DND-41 (cell line): ENCODE results near the gene EPS8L1.

Experiments
- ATAC-seq: fragments of 200-7000 bp; cut with Tn5 transposase; 3 replicates; pipeline ENCODE4 v1.9.1; 2021; ENCODE audit warnings: low read depth; ENCODE audit not compliant: insufficient read depth
- DNase-seq: peaks from one replicate; pipeline ENCODE4 v3.0.0-alpha.2; 2020
- H2AFZ ChIP-seq: 2 replicates; pipeline ENCODE4 v1.6.0; 2012; ENCODE audit warnings: low read depth, low read length
- H3K27ac ChIP-seq: 2 replicates; pipeline ENCODE4 v1.5.1; 2012; ENCODE audit warnings: low read length, inconsistent platforms
- H3K27me3 ChIP-seq: fragments of 200-600 bp; sonication (generic); 2 replicates; pipeline ENCODE4 v1.6.0; 2012; ENCODE audit warnings: low read length, mild to moderate bottlenecking, inconsistent platforms; ENCODE audit not compliant: insufficient read depth, poor library complexity
- H3K36me3 ChIP-seq: 2 replicates; pipeline ENCODE4 v1.5.1; 2012; ENCODE audit warnings: low read length, inconsistent platforms; ENCODE audit not compliant: insufficient read depth
- H3K4me1 ChIP-seq: 2 replicates; pipeline ENCODE4 v1.5.1; 2012; ENCODE audit warnings: mild to moderate bottlenecking, low read length; ENCODE audit not compliant: insufficient read depth
- H3K4me2 ChIP-seq: 2 replicates; pipeline ENCODE4 v1.6.0; 2012; ENCODE audit warnings: mild to moderate bottlenecking, moderate library complexity, low read length, inconsistent platforms; ENCODE audit not compliant: insufficient read depth
- H3K4me3 ChIP-seq, 2 experiments: fragments of 200-600 bp in 1 of 2; shearing (Covaris generic) in 1 of 2; 2 replicates each; pipeline ENCODE4 v1.5.1; 2012 to 2016; ENCODE audit warnings: inconsistent platforms in 2 of 2, low read length in 2 of 2, mild to moderate bottlenecking in 2 of 2, low read depth in 1 of 2, moderate library complexity in 1 of 2
- H3K79me2 ChIP-seq: 2 replicates; pipeline ENCODE4 v1.6.0; 2012; ENCODE audit warnings: low read length, inconsistent platforms; ENCODE audit not compliant: insufficient read depth
- H3K9ac ChIP-seq: 2 replicates; pipeline ENCODE4 v1.6.0; 2012; ENCODE audit warnings: low read depth, mild to moderate bottlenecking, inconsistent platforms, low read length, moderate library complexity
- H3K9me3 ChIP-seq: 2 replicates; pipeline ENCODE4 v1.5.1; 2012; ENCODE audit warnings: low read length, moderate library complexity, mild to moderate bottlenecking, inconsistent platforms; ENCODE audit not compliant: insufficient read depth, severe bottlenecking
- H4K20me1 ChIP-seq: 2 replicates; pipeline ENCODE4 v1.6.0; 2012; ENCODE audit warnings: low read length; ENCODE audit not compliant: insufficient read depth
- CTCF ChIP-seq: IDR thresholded peaks from 2 replicates; pipeline ENCODE4 v1.5.1; 2012; ENCODE audit warnings: borderline replicate concordance, low read length, moderate library complexity, mild to moderate bottlenecking; ENCODE audit not compliant: poor library complexity, severe bottlenecking; ENCODE audit errors: extremely low read depth
- EZH2 ChIP-seq: IDR thresholded peaks from 3 replicates; pipeline ENCODE4 v1.6.1; 2012; ENCODE audit warnings: borderline replicate concordance, low read depth, mild to moderate bottlenecking, moderate library complexity, low read length, inconsistent platforms; ENCODE audit not compliant: severe bottlenecking

The EPS8L1 gene

GRCh38 chr19:55095260-55096060 lies 19.8 kb downstream of the EPS8L1 start:
- Histone ChIP-seq H3K27me3 (no peaks in the 10 kb centered on the region), H3K4me2 (no peak overlapping the region), H4K20me1 (peaks cover 23% of the 10 kb centered on the region), H3K79me2 (peaks cover 5% of the 10 kb centered on the region; the same call in 1 of the 2 replicates), H3K9me3 (no peaks in the 10 kb centered on the region), H3K4me3 (no peak overlapping the region), H3K27ac (no peak overlapping the region), H2AFZ (no peak overlapping the region), H3K36me3 (peaks cover 64% of the 10 kb centered on the region), H3K9ac (no peak overlapping the region), H3K4me1 (no peaks in the 10 kb centered on the region)
- TF ChIP-seq EZH2 = no peak
- TF ChIP-seq CTCF = no peak
- peak; percentile 44; the same call in 2 of the 3 replicates for ATAC-seq
- DNase-seq = no peak

DNA sequence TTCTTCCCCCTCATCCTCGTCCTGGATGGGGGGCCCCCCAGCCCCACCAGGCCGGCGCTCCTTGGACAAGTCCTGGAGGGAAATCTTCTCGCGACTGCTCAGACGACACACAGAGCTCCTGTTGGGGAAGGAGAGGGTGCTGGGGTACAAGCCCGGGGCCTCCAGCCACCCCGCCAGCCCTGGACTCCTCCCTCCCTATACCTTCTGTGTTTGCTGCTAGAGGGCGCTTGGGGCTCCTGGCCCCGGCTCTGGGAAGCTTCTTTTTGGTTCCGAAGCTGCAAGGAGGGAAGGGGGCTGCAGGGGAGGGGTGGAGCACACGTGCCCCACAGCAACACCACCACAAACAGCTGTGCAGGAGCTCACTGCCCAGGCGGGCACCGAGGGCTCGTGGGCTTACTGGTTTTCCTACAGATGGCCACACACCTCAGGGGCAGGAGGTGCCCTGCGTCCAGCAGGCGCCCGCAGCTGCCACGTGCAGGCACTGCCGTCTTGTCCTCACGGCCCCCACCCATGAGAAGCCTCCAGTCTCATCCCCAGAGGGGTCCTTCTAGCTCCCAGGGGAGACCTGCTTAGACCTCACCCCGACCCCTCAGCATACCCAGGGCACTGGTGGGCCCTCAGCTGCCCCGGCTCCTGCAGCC lies 20.5 kb downstream of the EPS8L1 start:
- Histone ChIP-seq H3K79me2 (peaks cover 5% of the 10 kb centered on the region; the same call in 1 of the 2 replicates), H3K9ac (no peak overlapping the region), H3K36me3 (peaks cover 61% of the 10 kb centered on the region), H4K20me1 (peaks cover 23% of the 10 kb centered on the region), H3K4me1 (no peaks in the 10 kb centered on the region), H2AFZ (no peak overlapping the region), H3K27me3 (no peaks in the 10 kb centered on the region), H3K4me2 (no peak overlapping the region), H3K9me3 (no peaks in the 10 kb centered on the region), H3K27ac (no peak overlapping the region), H3K4me3 (no peak overlapping the region)
- ATAC-seq (peak; percentile 28; the same call in 1 of the 3 replicates), DNase-seq (no peak)
- TF ChIP-seq EZH2 = no peak
- no peak for TF ChIP-seq CTCF

GRCh38 chr19:55097864-55098715 lies 22.4 kb downstream of the EPS8L1 start:
- Histone ChIP-seq H4K20me1 (peaks cover 28% of the 10 kb centered on the region), H3K4me1 (no peaks in the 10 kb centered on the region), H3K9me3 (no peaks in the 10 kb centered on the region), H3K4me3 (no peak overlapping the region), H3K27ac (no peak overlapping the region), H2AFZ (no peak overlapping the region), H3K27me3 (no peaks in the 10 kb centered on the region), H3K79me2 (peaks cover 5% of the 10 kb centered on the region; the same call in 1 of the 2 replicates), H3K9ac (no peak overlapping the region), H3K4me2 (no peak overlapping the region), H3K36me3 (peaks cover 62% of the 10 kb centered on the region)
- ATAC-seq = no peak
- TF ChIP-seq EZH2 (no peak), CTCF (no peak)
- no peak for DNase-seq
